BLaER1 (cell line): ENCODE measurements around the gene IKZF2.

Experiments
- H3K27ac ChIP-seq: shearing (Covaris generic); formaldehyde crosslinking; 2 replicates; pipeline ENCODE4 v1.8.1; 2022
- H3K27me3 ChIP-seq: shearing (Covaris generic); formaldehyde crosslinking; 2 replicates; pipeline ENCODE4 v1.8.1; 2022
- H3K36me3 ChIP-seq: shearing (Covaris generic); formaldehyde crosslinking; 2 replicates; pipeline ENCODE4 v1.8.1; 2022
- H3K4me1 ChIP-seq: shearing (Covaris generic); formaldehyde crosslinking; 2 replicates; pipeline ENCODE4 v1.8.1; 2022
- H3K4me2 ChIP-seq: shearing (Covaris generic); formaldehyde crosslinking; 2 replicates; pipeline ENCODE4 v1.8.1; 2022
- H3K4me3 ChIP-seq: shearing (Covaris generic); formaldehyde crosslinking; 2 replicates; pipeline ENCODE4 v1.8.1; 2022
- H3K9ac ChIP-seq: shearing (Covaris generic); formaldehyde crosslinking; 2 replicates; pipeline ENCODE4 v1.8.1; 2022
- H3K9me3 ChIP-seq: shearing (Covaris generic); formaldehyde crosslinking; 2 replicates; pipeline ENCODE4 v1.8.1; 2022
- H4K20me1 ChIP-seq: shearing (Covaris generic); formaldehyde crosslinking; 2 replicates; pipeline ENCODE4 v1.8.1; 2022
- Cebpa-rat ChIP-seq: shearing (Covaris generic); IDR thresholded peaks from 2 replicates; pipeline ENCODE4 v1.8.1; 2022

IKZF2 gene

GRCh38 chr2:213085538-213085937, 65.9 kb downstream of the IKZF2 start:
- H3K4me1 ChIP-seq, result no peaks in the 10 kb centered on the region
- no peaks in the 10 kb centered on the region for H3K27me3 ChIP-seq
- no peak overlapping the region for H3K4me3 ChIP-seq
- H3K27ac ChIP-seq, result no peak overlapping the region
- H3K9me3 ChIP-seq, result no peaks in the 10 kb centered on the region
- TF ChIP-seq Cebpa-rat, result no peak
- H3K36me3 ChIP-seq, result no peaks in the 10 kb centered on the region
- H3K4me2 ChIP-seq, result no peak overlapping the region
- no peaks in the 10 kb centered on the region for H4K20me1 ChIP-seq
- no peak overlapping the region for H3K9ac ChIP-seq

- H3K9ac ChIP-seq, result no peak overlapping the region
- H3K4me1 ChIP-seq, result no peaks in the 10 kb centered on the region
- no peaks in the 10 kb centered on the region for H3K9me3 ChIP-seq
- no peak overlapping the region for H3K4me2 ChIP-seq
- no peaks in the 10 kb centered on the region for H3K36me3 ChIP-seq
- no peak for TF ChIP-seq Cebpa-rat
- no peaks in the 10 kb centered on the region for H3K27me3 ChIP-seq
- no peak overlapping the region for H3K4me3 ChIP-seq
- H3K27ac ChIP-seq, result no peak overlapping the region
- H4K20me1 ChIP-seq, result no peaks in the 10 kb centered on the region
Observed at GRCh38 chr2:213084261-213084660, 67.2 kb downstream of the IKZF2 start.

- Histone ChIP-seq H3K4me3 (no peak overlapping the region), H3K36me3 (no peaks in the 10 kb centered on the region), H3K4me1 (no peaks in the 10 kb centered on the region), H3K27me3 (no peaks in the 10 kb centered on the region), H3K4me2 (no peak overlapping the region), H3K9me3 (no peaks in the 10 kb centered on the region), H4K20me1 (no peaks in the 10 kb centered on the region), H3K27ac (no peak overlapping the region), H3K9ac (no peak overlapping the region)
- no peak for TF ChIP-seq Cebpa-rat
Observed at GRCh38 chr2:213080969-213081617, 70.3 kb downstream of the IKZF2 start.

GRCh38 chr2:213079756-213080155, 71.7 kb downstream of the IKZF2 start:
- Histone ChIP-seq H3K4me1 (no peaks in the 10 kb centered on the region), H3K27me3 (no peaks in the 10 kb centered on the region), H3K4me2 (no peak overlapping the region), H3K9me3 (no peaks in the 10 kb centered on the region), H3K4me3 (no peak overlapping the region), H3K36me3 (no peaks in the 10 kb centered on the region), H3K9ac (no peak overlapping the region), H4K20me1 (no peaks in the 10 kb centered on the region), H3K27ac (no peak overlapping the region)
- no peak for TF ChIP-seq Cebpa-rat

GRCh38 chr2:213078686-213079085, 72.7 kb downstream of the IKZF2 start:
- Histone ChIP-seq H3K9me3 (no peaks in the 10 kb centered on the region), H4K20me1 (no peaks in the 10 kb centered on the region), H3K27me3 (no peaks in the 10 kb centered on the region), H3K4me1 (no peaks in the 10 kb centered on the region), H3K27ac (no peak overlapping the region), H3K9ac (no peak overlapping the region), H3K4me3 (no peak overlapping the region), H3K4me2 (no peak overlapping the region), H3K36me3 (no peaks in the 10 kb centered on the region)
- no peak for TF ChIP-seq Cebpa-rat

- H3K4me2 ChIP-seq, result no peak overlapping the region
- H3K27ac ChIP-seq, result no peak overlapping the region
- no peak for TF ChIP-seq Cebpa-rat
- no peaks in the 10 kb centered on the region for H4K20me1 ChIP-seq
- peaks cover 2% of the 10 kb centered on the region; the same call in 1 of the 2 replicates for H3K4me1 ChIP-seq
- H3K36me3 ChIP-seq, result no peaks in the 10 kb centered on the region
- H3K4me3 ChIP-seq, result no peak overlapping the region
- no peaks in the 10 kb centered on the region for H3K9me3 ChIP-seq
- H3K27me3 ChIP-seq, result no peaks in the 10 kb centered on the region
- H3K9ac ChIP-seq, result no peak overlapping the region
Observed at GRCh38 chr2:213069531-213069930, 81.9 kb downstream of the IKZF2 start.

GRCh38 chr2:213068676-213069359, 82.6 kb downstream of the IKZF2 start:
- Histone ChIP-seq H4K20me1 (no peaks in the 10 kb centered on the region), H3K4me3 (no peak overlapping the region), H3K27me3 (no peaks in the 10 kb centered on the region), H3K27ac (no peak overlapping the region), H3K9me3 (no peaks in the 10 kb centered on the region), H3K36me3 (no peaks in the 10 kb centered on the region), H3K4me2 (no peak overlapping the region), H3K9ac (no peak overlapping the region), H3K4me1 (peaks cover 6% of the 10 kb centered on the region; the same call in 1 of the 2 replicates)
- no peak for TF ChIP-seq Cebpa-rat

GRCh38 chr2:213067888-213068287, 83.5 kb downstream of the IKZF2 start:
- Histone ChIP-seq H3K4me1 (peaks cover 6% of the 10 kb centered on the region; the same call in 1 of the 2 replicates), H3K9ac (no peak overlapping the region), H3K27me3 (no peaks in the 10 kb centered on the region), H3K4me2 (no peak overlapping the region), H4K20me1 (no peaks in the 10 kb centered on the region), H3K9me3 (no peaks in the 10 kb centered on the region), H3K4me3 (no peak overlapping the region), H3K36me3 (no peaks in the 10 kb centered on the region), H3K27ac (no peak overlapping the region)
- no peak for TF ChIP-seq Cebpa-rat

- H3K4me2 ChIP-seq, result no peak overlapping the region
- no peak overlapping the region for H3K27ac ChIP-seq
- TF ChIP-seq Cebpa-rat, result no peak
- H3K27me3 ChIP-seq, result no peaks in the 10 kb centered on the region
- no peak overlapping the region for H3K9ac ChIP-seq
- no peak overlapping the region for H3K4me3 ChIP-seq
- no peaks in the 10 kb centered on the region for H3K9me3 ChIP-seq
- no peaks in the 10 kb centered on the region for H3K36me3 ChIP-seq
- no peaks in the 10 kb centered on the region for H4K20me1 ChIP-seq
- peaks cover 6% of the 10 kb centered on the region; the same call in 1 of the 2 replicates for H3K4me1 ChIP-seq
Observed at GRCh38 chr2:213066443-213066743, 85.0 kb downstream of the IKZF2 start.

GRCh38 chr2:213065583-213066442, 85.6 kb downstream of the IKZF2 start:
- no peaks in the 10 kb centered on the region for H3K36me3 ChIP-seq
- H3K9ac ChIP-seq, result no peak overlapping the region
- H3K4me1 ChIP-seq, result peaks cover 6% of the 10 kb centered on the region; the same call in 1 of the 2 replicates
- H3K4me2 ChIP-seq, result no peak overlapping the region
- no peaks in the 10 kb centered on the region for H3K27me3 ChIP-seq
- H3K4me3 ChIP-seq, result no peak overlapping the region
- no peaks in the 10 kb centered on the region for H4K20me1 ChIP-seq
- no peaks in the 10 kb centered on the region for H3K9me3 ChIP-seq
- H3K27ac ChIP-seq, result no peak overlapping the region
- TF ChIP-seq Cebpa-rat, result no peak
